COLO668 (cell line): ENCODE data around the gene SLC2A4RG.

ENCODE experiments used
- DNase-seq: peaks from one replicate; lab custom pipeline; 2025; ENCODE audit not compliant: unreplicated experiment; lab: John Stamatoyannopoulos, UW

Gene SLC2A4RG

DNA sequence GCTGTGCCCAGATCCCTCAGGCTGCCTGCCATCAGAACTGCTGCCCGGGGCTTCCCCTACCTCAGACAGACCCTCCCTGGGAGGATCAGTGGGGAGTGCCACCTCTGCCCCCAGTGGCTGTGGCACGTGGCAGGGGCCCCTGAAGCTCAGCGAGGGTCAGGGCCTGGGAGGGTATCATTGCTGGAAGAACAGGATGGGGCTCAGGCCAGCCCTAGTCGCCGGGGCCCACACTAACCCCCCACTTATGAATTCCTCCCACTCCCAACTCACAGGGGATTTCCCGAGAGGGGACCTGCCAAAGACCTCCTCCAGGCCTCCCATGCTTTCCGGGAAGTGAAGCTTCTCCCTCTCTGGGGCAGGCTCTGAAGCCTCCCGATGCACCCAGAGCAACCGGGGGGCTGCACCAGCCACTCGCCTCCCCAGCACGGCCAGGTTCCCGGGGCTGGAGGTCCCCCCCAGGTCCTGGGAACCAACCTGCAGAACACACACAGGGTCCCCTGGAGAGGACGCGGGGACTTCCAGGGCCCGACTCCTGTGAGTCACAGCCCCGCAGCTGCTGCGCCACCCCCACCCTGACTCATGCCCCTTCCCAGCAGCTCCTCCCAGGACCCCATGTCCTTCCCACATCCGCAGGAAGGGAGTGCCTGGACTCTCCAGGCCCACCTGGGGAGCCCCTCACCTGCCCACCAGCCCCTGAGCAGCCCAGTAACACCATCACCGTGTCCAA, 40.7 kb upstream of the SLC2A4RG start:
- peak; percentile 77 for DNase-seq

DNA sequence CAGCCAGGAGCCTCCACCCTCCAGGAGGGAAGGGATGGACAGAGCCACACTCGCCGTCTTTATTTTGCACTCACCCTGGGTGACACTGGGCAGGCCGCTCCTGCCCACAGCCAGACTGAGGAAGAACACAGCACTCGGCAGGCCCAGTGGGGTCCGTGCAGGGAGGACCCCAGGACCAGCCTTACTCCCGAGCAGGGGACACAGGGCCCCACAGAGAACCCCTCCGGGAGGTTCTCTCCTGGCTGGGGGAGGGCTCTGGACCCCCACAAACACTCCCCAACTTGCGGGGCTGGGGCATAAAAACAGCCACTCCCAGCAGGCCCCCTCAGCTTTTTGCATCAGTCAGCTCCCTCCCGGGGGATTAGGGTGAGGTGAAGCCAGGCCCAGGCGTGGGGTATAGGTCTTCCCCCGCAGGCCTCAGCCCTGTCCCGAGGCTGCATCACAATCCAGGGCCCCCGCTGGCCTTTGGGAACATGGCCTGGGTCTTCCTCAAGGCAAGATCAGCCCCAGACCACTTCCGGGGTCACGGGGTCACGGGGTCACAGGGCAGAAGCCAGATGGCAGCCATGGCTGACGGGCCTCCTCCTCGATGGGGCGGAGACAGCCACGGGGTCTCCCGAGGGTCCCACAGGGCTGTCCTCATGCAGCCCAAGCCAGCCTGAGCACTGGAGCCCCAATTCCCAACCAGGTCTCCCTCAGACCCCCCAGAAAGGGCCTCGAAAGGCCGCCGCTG, 39.9 kb upstream of the SLC2A4RG start:
- no peak for DNase-seq

DNA sequence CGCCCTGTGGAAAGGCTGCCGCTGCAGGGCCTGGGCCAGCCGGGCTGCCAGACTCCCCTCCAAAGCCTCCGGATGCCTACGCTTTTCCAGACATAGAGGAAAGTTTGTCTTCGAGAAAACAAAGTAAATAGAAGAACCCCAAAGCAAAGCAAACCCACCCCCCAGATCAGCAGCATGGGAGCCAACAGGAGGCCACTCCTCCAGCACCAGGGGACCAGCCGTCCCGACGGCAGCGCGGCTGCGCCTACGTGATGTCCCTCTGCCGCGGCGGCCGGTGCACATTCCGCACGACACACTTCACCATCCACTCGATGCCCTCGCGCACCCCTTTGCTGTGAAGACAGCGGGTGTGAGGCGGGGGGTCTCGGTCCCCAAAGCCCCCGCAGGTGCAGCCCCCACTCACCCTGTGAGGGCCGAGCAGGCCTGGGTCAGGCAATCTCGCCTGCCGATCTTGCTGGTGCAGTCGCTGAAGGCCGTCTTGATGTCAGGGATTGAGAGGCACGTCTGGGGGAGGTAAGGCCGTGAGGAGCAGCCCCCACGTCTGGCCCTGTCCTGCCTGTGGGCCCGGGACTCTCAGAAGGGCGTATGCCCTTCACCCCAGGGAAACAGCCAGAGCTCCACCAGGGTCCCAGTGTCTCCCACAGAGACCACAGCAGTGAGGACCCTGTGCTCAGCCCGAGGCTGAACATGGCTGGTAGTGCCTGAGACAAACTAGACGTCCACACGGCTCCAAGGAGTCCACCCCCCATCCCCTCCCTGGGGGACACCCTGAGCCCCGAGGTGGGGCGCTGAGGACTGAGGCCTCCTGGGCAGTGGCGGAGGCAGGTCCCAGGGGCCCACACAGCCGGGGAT, 39.2 kb upstream of the SLC2A4RG start:
- no peak for DNase-seq

DNA sequence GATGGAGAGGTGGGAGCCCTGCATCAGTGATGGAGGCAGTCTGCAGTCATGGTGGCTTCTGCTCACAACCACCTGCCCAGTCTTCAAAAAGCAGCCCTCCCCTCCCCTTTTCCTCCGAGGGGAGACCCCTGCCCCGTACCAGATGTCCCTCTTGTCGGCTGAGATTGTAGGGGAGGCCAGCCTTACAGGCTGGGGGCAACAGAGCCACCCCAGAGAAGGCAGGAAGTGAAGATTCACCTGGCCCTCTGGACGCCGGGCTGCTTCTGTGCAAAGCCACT, 38.6 kb upstream of the SLC2A4RG start:
- DNase-seq = no peak

DNA sequence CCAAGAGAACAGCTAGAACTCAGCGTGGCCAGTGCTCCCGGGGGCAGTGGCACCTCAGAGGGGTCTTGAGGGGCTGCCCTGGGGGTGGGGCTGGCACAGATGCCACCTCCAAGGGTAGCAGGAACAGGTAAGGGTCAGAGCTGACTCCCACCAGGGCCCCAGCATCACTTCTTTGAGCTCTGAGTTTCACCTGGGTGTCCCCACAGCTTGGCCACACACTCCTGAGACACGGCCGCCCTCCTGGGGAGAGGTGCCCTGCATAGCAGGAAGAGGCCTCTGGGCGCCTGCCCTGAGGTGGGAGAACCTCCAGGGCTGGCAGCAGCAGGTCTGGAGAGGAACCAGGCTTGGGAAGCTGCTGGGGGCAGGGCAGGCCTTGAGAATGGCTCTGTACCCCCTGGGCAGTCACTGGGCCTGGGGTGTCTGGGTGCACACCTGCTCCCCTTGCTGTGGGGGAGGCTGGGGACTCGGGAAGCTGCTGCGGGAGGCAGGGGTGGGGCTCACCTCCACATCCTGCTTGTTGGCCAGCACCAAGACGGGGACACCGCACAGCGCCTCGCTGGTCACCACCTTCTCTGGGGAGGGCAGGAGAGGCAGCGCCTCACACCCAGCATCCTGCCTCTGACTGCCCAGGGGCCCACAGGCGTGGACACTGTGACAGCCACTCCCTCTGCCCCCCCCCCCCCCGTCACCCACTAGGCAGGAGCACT, 38.1 kb upstream of the SLC2A4RG start:
- DNase-seq = no peak

DNA sequence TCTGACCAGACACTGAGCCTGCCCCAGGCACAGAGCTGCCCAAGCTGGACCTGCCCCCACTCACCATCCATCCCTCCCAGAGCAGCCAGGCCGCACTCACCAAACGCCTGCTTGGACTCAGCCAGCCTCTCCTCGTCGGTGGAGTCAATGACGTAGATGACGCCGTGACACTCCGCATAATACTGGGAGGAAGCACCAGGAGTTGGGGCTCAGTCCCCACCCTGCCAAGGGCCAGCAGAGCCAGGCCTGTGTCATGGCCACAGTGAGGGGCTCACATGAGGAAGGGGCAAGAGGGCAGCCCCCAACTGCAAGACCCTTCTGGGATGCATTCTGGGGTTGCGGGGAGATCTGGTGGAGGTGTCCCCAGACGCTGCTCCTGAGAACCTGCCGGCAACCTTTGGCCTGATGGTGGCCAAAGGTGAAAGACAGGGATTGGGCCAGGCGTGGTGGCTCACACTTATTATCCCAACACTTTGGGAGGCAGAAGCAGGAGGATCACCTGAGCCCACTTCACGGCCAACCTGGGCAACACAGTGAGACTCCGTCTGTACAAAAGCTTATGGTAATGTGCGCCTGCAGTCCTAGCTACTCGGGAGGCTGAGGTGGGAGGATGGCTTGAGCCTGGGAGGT, 37.4 kb upstream of the SLC2A4RG start:
- DNase-seq = no peak

DNA sequence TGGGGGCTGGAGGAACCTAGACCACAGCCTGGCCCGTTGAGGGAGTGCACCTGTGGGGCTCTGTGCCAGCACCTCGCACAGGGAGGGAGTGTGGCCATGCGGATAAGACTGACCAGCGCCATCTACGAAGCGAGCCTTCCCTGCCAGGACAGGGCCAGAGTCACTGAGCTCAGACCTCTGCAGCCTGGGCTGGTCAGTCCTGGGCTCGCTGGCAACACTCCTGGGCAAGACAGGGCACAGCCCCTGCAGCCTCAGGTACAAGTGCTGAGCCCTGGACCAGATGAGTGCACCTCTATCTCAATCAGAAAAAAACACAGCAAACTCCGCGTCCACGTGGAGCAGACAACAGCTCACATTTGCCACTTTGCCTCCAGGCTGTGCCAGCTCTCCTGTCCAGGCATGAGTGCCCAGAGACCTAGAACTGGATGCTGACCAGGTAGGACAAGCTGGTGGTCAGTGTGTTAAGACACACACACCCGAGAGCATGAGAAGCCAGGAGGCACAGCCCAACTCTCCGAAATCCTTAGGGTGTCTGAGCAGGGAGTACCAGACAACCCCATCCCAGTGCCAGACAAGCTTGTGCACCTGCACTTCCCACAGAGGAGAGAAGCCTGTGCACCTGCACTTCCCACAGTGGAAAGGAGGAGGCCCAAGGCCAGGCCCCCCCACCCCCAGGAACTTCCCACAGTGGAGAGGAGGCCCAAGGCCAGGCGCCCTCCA, 36.7 kb upstream of the SLC2A4RG start:
- no peak for DNase-seq

DNA sequence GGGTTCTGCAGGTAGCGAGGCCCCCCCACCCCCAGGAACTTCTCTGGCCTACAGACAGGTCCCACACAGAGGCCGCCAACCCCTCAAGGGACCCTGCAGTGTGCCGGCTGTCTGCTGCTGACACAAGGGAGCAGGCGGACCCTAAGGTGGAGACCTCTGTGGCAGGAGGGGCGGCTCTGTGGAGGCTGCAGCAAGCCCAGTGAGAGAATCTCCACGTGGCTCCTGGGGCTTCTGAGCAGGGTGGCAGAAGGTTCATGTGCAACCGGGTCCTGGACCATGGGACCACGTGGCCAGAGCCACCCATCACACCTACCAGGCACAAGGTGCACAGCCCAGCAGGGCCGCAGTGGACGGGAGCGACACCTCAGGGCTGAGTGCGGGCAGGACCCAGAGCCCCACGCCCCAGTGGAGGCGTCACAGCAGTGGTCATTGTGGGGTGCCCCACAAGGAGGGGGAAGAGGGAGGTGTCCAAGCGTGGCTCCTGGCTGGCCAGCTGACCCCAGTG, 36.1 kb upstream of the SLC2A4RG start:
- no peak for DNase-seq

DNA sequence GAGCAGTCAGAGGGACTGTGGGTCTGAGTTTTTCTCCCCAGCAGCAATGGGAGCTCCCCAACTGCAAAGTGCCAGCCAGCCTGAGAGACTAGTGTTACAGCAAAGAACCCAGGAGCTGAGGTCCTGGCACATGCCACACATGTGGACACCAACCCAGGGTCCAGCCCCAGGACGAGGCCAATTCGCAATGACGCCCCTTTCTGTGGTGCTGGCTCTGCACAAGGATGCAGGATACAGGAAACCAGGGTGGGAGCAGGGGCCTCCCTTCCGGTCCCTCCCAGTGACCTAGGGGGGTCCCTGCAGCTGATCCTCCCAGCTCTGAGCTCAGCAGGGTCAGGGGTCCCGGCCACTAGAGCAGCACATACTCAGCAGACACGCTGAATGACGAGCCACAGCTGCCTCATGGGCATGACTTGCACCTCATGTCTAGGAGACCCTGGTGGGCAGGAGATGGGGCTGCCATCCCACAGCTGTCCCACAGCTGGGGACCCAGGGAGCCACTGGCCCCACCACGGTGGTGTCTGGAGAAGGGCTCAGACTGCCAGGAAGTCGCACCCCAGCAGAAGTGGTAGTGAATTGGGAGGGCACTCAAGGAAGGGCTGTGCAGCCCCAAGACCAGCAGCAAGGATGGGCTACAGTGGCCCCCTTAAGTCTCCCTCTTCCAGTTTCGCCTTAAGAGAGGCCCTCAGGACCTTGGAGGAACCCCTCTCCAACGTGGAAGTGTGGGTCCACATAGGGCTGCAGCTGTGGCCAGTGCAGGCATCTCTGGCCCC, 35.4 kb upstream of the SLC2A4RG start:
- no peak for DNase-seq

DNA sequence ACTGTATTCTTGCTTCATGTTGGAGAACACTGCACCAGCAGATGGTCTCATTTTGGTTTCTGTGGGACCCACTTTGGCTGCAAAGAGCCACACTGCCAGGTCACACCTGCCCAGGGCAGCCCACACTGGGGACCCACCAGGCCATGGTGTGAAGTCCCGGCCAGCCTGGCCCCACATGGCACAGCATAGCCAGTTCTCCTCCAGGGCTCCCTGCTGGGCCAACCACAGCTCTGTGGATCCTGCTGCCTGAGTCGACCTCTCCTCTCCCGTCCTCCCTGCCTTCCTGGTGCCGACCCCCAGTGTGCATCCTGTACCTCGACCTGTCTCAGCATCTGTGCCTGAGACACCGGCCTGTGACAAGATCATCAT, 34.8 kb upstream of the SLC2A4RG start:
- DNase-seq = no peak

DNA sequence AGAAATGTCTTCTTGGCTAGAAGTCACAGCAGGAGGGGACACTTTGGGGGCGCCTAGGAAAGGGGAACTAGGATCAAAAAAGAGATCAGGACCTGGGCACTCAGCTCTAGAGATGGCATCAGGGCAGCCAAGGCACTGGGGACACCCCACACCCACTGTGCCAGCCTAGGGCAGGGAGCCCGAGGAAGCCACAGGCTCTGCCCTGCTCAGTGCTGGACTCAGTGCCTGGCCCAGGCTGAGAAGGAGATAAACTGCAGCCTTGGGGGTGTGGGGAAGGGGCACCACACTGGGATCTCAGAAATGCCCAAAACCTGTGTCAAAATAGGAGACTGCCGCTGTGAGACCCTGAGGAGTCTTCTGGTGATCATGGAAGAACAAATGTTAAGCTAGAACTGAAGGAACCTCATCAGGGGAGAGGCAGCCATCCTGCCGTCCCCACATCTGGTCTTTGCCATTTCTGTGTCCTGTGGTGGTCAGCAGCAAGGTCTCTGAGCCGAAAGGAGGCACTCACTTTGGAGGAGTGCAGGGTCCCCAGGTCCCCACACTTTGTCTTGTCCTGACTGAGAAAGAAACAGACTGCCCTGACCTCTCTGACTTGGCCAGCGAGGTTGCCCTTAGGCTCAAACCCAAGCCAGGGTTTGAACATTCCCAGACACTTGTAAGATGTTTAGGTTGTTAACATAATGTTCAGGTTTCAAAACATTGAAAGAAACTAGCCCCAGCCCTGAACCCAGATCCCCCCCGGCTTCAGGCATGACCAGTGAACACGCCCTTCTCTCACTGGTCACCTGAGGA, 34.1 kb upstream of the SLC2A4RG start:
- DNase-seq = no peak

DNA sequence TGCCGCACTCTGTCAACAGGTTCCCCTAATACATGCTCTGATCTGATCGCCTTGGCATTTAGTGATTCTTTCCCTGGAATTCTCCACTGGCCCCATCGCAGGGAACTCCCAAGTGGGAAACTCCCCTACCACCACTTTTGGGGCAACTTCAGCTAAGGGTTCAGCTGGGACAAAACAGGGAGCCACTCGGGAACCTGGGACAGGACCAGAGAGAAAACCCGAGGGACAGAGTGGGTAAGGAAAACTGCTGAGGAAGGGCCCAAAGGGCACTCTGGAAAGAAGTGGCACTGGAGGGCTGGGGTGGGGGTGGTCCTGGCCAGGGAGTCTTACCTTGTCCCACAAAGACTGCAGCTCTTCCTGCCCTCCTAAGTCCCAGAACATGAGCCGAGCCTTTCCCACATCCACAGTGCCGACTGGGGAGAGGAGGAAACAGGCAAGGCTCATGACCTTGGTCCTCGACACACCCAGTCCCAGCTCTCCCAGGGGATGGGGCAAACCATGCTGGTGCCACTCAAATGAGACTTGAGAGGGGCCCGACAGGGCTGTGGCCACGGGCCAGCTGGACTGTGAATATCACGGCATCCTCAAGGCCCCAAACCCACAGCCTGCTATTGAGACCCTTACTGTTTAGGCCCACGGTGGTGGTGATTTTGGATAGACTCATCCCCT, 33.4 kb upstream of the SLC2A4RG start:
- no peak for DNase-seq

DNA sequence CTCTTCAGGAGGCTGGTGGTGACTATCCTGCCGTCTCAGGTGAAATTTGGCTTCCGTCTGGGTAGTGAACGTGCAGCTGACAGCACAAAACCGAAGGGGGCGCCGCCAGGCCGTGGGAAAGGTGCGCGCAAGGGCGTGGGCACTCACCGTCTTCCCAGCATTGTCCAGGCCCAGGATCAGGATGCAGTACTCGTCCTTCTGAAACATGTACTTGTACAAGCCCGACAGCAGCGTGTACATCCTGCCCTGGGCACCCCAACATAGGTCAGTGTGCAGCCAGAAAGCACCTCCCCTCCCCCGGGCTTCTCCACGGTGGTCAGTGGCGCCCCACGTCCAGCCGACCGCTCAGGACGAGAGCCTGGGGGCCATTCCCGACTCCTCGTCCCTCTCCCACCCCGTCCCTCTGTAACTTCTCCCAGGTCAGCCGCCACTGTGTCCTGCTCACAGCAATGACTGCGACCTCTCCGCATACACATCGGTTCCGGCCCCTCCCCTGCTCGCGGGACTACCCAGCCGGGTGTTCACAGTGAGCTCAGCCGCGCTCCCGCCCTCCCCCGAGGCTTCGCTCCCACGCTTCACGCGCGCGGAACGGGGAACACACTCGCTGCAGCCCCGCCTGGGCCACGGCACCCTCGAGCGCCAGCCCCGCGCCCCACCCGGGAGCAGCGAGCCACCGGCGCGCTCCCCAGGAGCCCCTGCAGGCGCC, 32.6 kb upstream of the SLC2A4RG start:
- DNase-seq = peak; percentile 69

DNA sequence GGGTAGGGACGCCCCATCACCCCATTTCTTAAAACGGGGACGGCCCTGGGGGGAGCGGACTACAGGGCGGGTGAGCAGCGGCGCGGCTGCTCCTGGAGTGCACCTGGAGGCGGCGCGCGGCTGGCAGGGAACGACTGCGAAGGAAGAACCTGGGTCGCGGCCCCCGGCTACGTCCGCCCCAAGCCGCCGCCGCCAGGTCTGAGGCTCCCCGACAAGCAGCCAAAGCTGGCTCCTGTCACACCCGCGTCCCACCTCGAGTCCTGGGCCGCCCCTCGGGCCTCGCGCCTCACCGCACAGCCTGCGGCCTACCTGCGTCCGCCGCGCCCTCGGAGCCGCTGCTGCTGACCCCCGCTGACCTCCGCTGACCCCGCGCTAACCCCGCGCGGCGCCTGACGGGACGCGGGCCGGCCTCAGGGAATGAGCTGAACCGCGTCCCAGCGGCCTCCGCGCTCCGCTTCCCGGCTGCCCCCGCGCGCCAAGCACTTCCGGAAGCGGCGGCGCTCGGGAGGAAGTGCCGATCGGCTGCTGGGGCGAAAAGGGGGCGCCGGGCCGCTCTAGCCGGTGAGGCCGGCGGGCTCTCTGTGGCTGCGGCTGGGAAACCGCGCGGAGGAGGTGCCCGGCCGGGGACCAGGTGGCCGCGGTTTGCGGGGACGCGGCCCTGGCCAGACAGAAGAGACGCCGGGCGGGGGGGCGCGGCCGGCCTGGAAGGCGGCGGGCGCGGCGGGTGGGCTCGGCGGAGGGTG, 31.8 kb upstream of the SLC2A4RG start, which contains the start of the genes ARFRP1 and ZGPAT:
ARFRP1 (minus strand) TSS at position 419 of the 743 bp plus-strand sequence. CDS start 885 bp downstream, outside the sequence.
ZGPAT (plus strand) TSS at position 482 of the 743 bp plus-strand sequence. CDS start 542 bp downstream, outside the sequence.
- peak; percentile 95 for DNase-seq

DNA sequence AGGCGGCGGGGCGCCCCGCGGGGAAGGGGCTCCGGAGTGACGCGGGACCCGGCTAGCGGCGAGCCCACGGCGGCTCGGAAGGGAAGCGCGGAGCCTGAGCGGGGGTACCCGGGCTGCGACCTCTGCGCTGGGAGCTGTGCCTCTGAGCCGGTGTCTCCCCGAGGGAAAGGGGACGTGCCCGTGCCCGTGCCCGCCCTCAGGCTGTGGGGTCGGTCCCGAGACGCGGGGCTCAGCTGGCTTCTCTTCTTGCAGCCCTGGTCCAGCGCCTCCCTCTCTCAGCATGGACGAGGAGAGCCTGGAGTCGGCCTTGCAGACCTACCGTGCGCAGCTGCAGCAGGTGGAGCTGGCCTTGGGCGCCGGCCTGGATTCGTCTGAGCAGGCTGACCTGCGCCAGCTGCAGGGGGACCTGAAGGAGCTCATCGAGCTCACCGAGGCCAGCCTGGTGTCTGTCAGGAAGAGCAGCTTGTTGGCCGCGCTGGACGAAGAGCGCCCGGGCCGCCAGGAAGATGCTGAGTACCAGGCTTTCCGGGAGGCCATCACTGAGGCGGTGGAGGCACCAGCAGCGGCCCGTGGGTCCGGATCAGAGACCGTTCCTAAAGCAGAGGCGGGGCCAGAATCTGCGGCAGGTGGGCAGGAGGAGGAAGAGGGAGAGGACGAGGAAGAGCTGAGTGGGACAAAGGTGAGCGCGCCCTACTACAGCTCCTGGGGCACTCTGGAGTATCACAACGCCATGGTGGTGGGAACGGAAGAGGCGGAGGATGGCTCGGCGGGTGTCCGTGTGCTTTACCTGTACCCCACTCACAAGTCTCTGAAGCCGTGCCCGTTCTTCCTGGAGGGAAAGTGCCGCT, 31.1 kb upstream of the SLC2A4RG start:
- DNase-seq = peak; percentile 54

DNA sequence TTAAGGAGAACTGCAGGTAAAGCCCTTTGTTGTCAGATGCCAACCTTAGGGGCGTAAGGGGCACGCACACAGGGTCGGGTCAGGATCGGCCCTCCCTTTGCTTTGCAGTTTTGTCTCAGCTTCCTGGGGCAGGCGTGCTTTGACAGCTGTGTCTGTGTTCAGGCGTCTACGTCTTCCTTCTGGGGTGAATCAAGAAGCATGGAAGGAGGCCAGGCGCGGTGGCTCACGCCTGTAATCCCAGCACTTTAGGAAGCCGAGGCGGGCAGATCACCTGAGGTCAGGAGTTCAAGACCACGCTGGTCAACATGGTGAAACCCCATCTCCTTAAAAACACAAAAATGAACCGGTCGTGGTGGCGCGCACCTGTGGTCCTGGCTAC, 30.4 kb upstream of the SLC2A4RG start:
- DNase-seq = no peak
